GM21576 (cell line): Measurements from ENCODE around the gene ESYT2.

ENCODE experiments used
- ATAC-seq: cut with Tn5 transposase; IDR thresholded peaks from one replicate; pipeline ENCODE4 v1.9.1; 2021; ENCODE audit warnings: mild to moderate bottlenecking, moderate library complexity; ENCODE audit not compliant: unreplicated experiment

Gene ESYT2

GRCh38 chr7:158729646-158730382, 99.5 kb downstream of the ESYT2 start:
- ATAC-seq, result no peak

- ATAC-seq, result no peak
These were observed 100.2 kb downstream of the ESYT2 start for GRCh38 chr7:158728911-158729645.

- no peak for ATAC-seq
These were observed 101.6 kb downstream of the ESYT2 start for GRCh38 chr7:158727690-158728089.

- ATAC-seq, result no peak
These were observed 103.0 kb downstream of the ESYT2 start for GRCh38 chr7:158726277-158726807.

GRCh38 chr7:158725506-158725800, 103.9 kb downstream of the ESYT2 start:
- no peak for ATAC-seq

GRCh38 chr7:158724658-158725505, 104.4 kb downstream of the ESYT2 start:
- ATAC-seq, result no peak

GRCh38 chr7:158723714-158724385, 105.5 kb downstream of the ESYT2 start:
- ATAC-seq, result no peak

- ATAC-seq, result no peak
These were observed 106.0 kb downstream of the ESYT2 start for GRCh38 chr7:158723266-158723665.

- ATAC-seq, result no peak
These were observed 106.6 kb downstream of the ESYT2 start for GRCh38 chr7:158722574-158723237.

- ATAC-seq, result no peak
These were observed 109.2 kb downstream of the ESYT2 start for GRCh38 chr7:158720112-158720511.

- ATAC-seq, result no peak
These were observed 112.5 kb downstream of the ESYT2 start for GRCh38 chr7:158716802-158717201.

GRCh38 chr7:158710651-158711102, 118.6 kb downstream of the ESYT2 start:
- ATAC-seq, result no peak

GRCh38 chr7:158707610-158708009, 121.7 kb downstream of the ESYT2 start:
- ATAC-seq, result no peak

- no peak for ATAC-seq
These were observed 122.4 kb downstream of the ESYT2 start for GRCh38 chr7:158706710-158707590.

GRCh38 chr7:158706273-158706704, 123.0 kb downstream of the ESYT2 start:
- ATAC-seq, result no peak

- ATAC-seq, result peak; percentile 14
These were observed 124.0 kb downstream of the ESYT2 start for GRCh38 chr7:158705234-158705850.

GRCh38 chr7:158704524-158705233, 124.6 kb downstream of the ESYT2 start, which contains the start of gene NCAPG2:
Gene NCAPG2 (minus strand): TSS chr7:158704804. CDS start chr7:158701899, 2,905 bp downstream.
- ATAC-seq, result peak; percentile 97
